BLaER1 treated with 17β-estradiol and CSF1 and Interleukin-3, amounts not matched to agents 10 nM and 100 nM (cell line): ENCODE data around the gene CRYBG1.

ENCODE experiments used
- H3K27ac ChIP-seq, 11 experiments: shearing (Covaris generic); formaldehyde crosslinking; 2 replicates each; pipeline ENCODE4 v1.8.1; 2022
- H3K27me3 ChIP-seq, 11 experiments: shearing (Covaris generic); formaldehyde crosslinking; 2 replicates each; pipeline ENCODE4 v1.8.1; 2022
- H3K36me3 ChIP-seq, 11 experiments: shearing (Covaris generic); formaldehyde crosslinking; 2 replicates each; pipeline ENCODE4 v1.8.1; 2022
- H3K4me1 ChIP-seq, 10 experiments: shearing (Covaris generic); formaldehyde crosslinking; 2 replicates each; pipeline ENCODE4 v1.8.1; 2022
- H3K4me2 ChIP-seq, 11 experiments: shearing (Covaris generic); formaldehyde crosslinking; 2 replicates each; pipeline ENCODE4 v1.8.1; 2022
- H3K4me3 ChIP-seq, 10 experiments: shearing (Covaris generic); formaldehyde crosslinking; 2 replicates each; pipeline ENCODE4 v1.8.1; 2022
- H3K9ac ChIP-seq, 11 experiments: shearing (Covaris generic); formaldehyde crosslinking; 2 replicates each; pipeline ENCODE4 v1.8.1; 2022
- H3K9me3 ChIP-seq, 11 experiments: shearing (Covaris generic); formaldehyde crosslinking; replicated peaks in 1 of 11; 2 replicates each; pipeline ENCODE4 v1.8.1; 2022
- H4K20me1 ChIP-seq, 11 experiments: shearing (Covaris generic); formaldehyde crosslinking; 2 replicates each; pipeline ENCODE4 v1.8.1; 2022
- Cebpa-rat ChIP-seq, 11 experiments: shearing (Covaris generic); IDR thresholded peaks; 2 replicates each; pipeline ENCODE4 v1.8.1; 2022

The CRYBG1 gene

GRCh38 chr6:106525107-106525881, 164.8 kb downstream of the CRYBG1 start:
- 0 out of 20 replicates have a peak overlapping the region, but pooled peaks of 2 of the 10 experiments have one; percentile 1 to 5 for H3K4me3 ChIP-seq
- H3K36me3 ChIP-seq = peaks cover 0 to 6% (median 0%) of the 10 kb centered on the region in 11 experiments; a peak in 1 of 22 replicates
- H3K9ac ChIP-seq = peak overlapping the region in 5 of 11 experiments; percentile 3 to 37 (median 8); a peak in 5 of 22 replicates
- peaks cover 38 to 83% (median 50%) of the 10 kb centered on the region in 10 experiments for H3K4me1 ChIP-seq
- H3K9me3 ChIP-seq = no peaks in the 10 kb centered on the region
- no peak overlapping the region; a peak in 1 of 22 replicates for H3K27ac ChIP-seq
- no peaks in the 10 kb centered on the region for H4K20me1 ChIP-seq
- H3K4me2 ChIP-seq = peak overlapping the region; percentile 54 to 92 (median 69)
- no peak for TF ChIP-seq Cebpa-rat (IDR thresholded peaks at IDR 0.05)
- H3K27me3 ChIP-seq = no peaks in the 10 kb centered on the region; a peak in 1 of 22 replicates

DNA sequence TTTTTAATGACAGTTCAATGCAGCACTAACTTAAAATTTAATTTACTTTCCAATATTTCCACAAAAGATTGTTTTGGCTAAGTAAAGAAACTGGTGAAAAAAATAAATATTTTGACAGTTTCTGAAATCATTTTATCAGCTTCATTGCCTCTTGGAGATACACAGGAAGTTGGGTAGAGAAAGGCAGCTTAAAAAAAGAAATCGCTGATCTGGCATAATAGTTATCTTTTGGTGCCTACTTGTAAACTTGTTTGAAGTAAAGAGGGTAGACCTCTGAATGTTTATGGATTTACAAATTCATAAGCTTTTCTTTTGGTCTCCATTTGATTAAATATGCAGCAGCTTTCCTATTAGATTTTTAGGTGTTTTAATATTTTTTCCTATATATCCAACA, 165.4 kb downstream of the CRYBG1 start:
- no peaks in the 10 kb centered on the region for H4K20me1 ChIP-seq
- H3K4me2 ChIP-seq = peak overlapping the region; percentile 54 to 92 (median 69); a peak in 18 of 22 replicates
- peaks cover 0 to 6% (median 0%) of the 10 kb centered on the region in 11 experiments; a peak in 1 of 22 replicates for H3K36me3 ChIP-seq

GRCh38 chr6:106527117-106527516, 166.6 kb downstream of the CRYBG1 start:
- no peaks in the 10 kb centered on the region for H3K9me3 ChIP-seq
- no peak overlapping the region; a peak in 1 of 22 replicates for H3K4me2 ChIP-seq
- peaks cover 0 to 6% (median 0%) of the 10 kb centered on the region in 11 experiments; a peak in 1 of 22 replicates for H3K36me3 ChIP-seq
- no peak overlapping the region for H3K27ac ChIP-seq
- H4K20me1 ChIP-seq = no peaks in the 10 kb centered on the region
- H3K27me3 ChIP-seq = no peaks in the 10 kb centered on the region; a peak in 1 of 22 replicates
- no peak overlapping the region for H3K4me3 ChIP-seq
- H3K9ac ChIP-seq = no peak overlapping the region
- peaks cover 23 to 67% (median 34%) of the 10 kb centered on the region in 10 experiments for H3K4me1 ChIP-seq
- TF ChIP-seq Cebpa-rat (IDR thresholded peaks at IDR 0.05) = no peak

More for the DNA sequence above, 165.4 kb downstream of the CRYBG1 start:
- Histone ChIP-seq H3K9ac (no peak overlapping the region), H3K27ac (no peak overlapping the region), H3K4me1 (peaks cover 32 to 80% (median 45%) of the 10 kb centered on the region in 10 experiments), H3K9me3 (no peaks in the 10 kb centered on the region), H3K4me3 (no peak overlapping the region), H3K27me3 (no peaks in the 10 kb centered on the region; a peak in 1 of 22 replicates)
- no peak for TF ChIP-seq Cebpa-rat (IDR thresholded peaks at IDR 0.05)

DNA sequence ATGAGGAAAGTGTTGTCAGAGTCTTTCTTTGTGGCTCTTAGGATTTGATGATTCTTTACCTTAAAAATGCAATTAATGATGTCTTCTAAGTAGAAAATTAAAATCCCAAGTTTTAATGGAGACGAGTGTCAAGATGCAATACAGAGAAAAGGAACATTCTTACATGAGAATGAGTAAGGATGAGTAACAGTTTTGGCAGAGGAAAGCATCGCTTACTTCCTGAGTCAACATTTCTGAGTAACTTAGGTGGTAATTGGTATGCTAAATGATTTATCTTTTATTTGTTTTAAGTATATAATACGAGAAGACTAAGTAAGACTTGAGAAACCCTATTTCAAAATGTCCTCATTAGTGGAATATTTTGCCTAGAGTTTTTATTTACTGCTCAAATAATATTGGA, 167.5 kb downstream of the CRYBG1 start:
- H3K4me2 ChIP-seq = peak overlapping the region in 3 of 11 experiments; percentile 2 to 38 (median 25); a peak in 4 of 22 replicates

DNA sequence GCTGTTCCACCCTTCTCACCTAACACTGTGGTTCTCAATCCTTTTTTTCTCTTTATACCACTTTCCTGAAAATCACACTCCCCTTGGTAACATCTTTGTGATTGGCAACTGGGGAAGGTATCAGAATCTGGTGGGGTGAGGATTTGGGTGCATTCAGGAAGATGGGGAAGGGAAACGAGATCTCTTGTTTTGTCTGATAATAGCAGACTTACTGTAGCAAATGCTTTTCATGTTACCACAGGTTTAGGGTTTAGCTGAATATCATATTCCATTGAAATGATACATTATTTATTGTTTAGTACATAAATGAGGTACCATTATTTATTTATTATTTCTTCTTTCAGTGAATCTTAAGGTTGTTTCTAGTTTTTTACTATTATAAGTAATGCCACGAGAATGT, 168.0 kb downstream of the CRYBG1 start:
- H4K20me1 ChIP-seq = no peaks in the 10 kb centered on the region
- no peak overlapping the region for H3K27ac ChIP-seq
- TF ChIP-seq Cebpa-rat (IDR thresholded peaks at IDR 0.05) = no peak
- H3K4me1 ChIP-seq = peaks cover 23 to 62% (median 33%) of the 10 kb centered on the region in 10 experiments
- H3K9ac ChIP-seq = no peak overlapping the region
- H3K27me3 ChIP-seq = no peaks in the 10 kb centered on the region
- peaks cover 0 to 6% (median 0%) of the 10 kb centered on the region in 11 experiments; a peak in 1 of 22 replicates for H3K36me3 ChIP-seq
- peak overlapping the region in 3 of 11 experiments; percentile 2 to 38 (median 25); a peak in 4 of 22 replicates for H3K4me2 ChIP-seq
- H3K9me3 ChIP-seq = no peaks in the 10 kb centered on the region
- H3K4me3 ChIP-seq = no peak overlapping the region

More for the DNA sequence above, 167.5 kb downstream of the CRYBG1 start:
- peaks cover 23 to 60% (median 33%) of the 10 kb centered on the region in 10 experiments for H3K4me1 ChIP-seq
- H3K27me3 ChIP-seq = no peaks in the 10 kb centered on the region
- no peak for TF ChIP-seq Cebpa-rat (IDR thresholded peaks at IDR 0.05)
- no peak overlapping the region for H3K4me3 ChIP-seq
- no peak overlapping the region for H3K27ac ChIP-seq
- no peak overlapping the region for H3K9ac ChIP-seq
- H4K20me1 ChIP-seq = no peaks in the 10 kb centered on the region
- H3K36me3 ChIP-seq = peaks cover 0 to 6% (median 0%) of the 10 kb centered on the region in 11 experiments; a peak in 1 of 22 replicates
- H3K9me3 ChIP-seq = no peaks in the 10 kb centered on the region

GRCh38 chr6:106529438-106529837, 168.9 kb downstream of the CRYBG1 start:
- no peaks in the 10 kb centered on the region for H3K27me3 ChIP-seq
- no peak for TF ChIP-seq Cebpa-rat (IDR thresholded peaks at IDR 0.05)
- H3K9me3 ChIP-seq = no peaks in the 10 kb centered on the region
- peaks cover 18 to 58% (median 25%) of the 10 kb centered on the region in 10 experiments for H3K4me1 ChIP-seq
- H3K27ac ChIP-seq = no peak overlapping the region
- no peaks in the 10 kb centered on the region for H4K20me1 ChIP-seq
- no peak overlapping the region for H3K4me3 ChIP-seq
- H3K4me2 ChIP-seq = no peak overlapping the region
- no peak overlapping the region for H3K9ac ChIP-seq
- H3K36me3 ChIP-seq = peaks cover 0 to 6% (median 0%) of the 10 kb centered on the region in 11 experiments; a peak in 1 of 22 replicates

- no peak for TF ChIP-seq Cebpa-rat (IDR thresholded peaks at IDR 0.05)
- Histone ChIP-seq H3K4me2 (no peak overlapping the region), H3K9me3 (no peaks in the 10 kb centered on the region), H4K20me1 (no peaks in the 10 kb centered on the region), H3K27me3 (no peaks in the 10 kb centered on the region), H3K27ac (no peak overlapping the region), H3K4me1 (peaks cover 14 to 57% (median 20%) of the 10 kb centered on the region in 10 experiments), H3K9ac (no peak overlapping the region), H3K4me3 (no peak overlapping the region), H3K36me3 (peaks cover 0 to 6% (median 0%) of the 10 kb centered on the region in 11 experiments; a peak in 1 of 22 replicates)
These were observed 169.5 kb downstream of the CRYBG1 start for GRCh38 chr6:106530026-106530425.

DNA sequence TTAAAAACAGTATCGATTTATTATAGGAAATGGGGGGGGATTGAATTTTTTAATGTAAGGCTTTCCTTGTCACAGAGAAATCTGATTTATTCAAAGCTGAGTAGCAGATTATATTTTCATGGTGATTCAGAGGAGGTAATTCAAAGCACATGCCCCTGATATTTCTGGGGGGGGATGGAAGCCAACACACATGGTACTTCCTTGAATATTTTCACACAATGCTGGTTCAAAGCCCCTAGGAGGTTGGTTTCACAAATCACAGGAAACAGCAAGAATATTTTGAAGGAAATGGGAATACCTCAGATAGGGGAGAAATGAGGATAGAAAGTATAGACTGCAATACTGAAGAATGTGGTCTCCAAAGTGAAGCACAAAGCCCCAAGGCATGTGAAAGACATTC, 170.0 kb downstream of the CRYBG1 start:
- peaks cover 0 to 6% (median 0%) of the 10 kb centered on the region in 11 experiments; a peak in 1 of 22 replicates for H3K36me3 ChIP-seq
- no peaks in the 10 kb centered on the region for H4K20me1 ChIP-seq
- H3K9ac ChIP-seq = no peak overlapping the region
- H3K4me3 ChIP-seq = no peak overlapping the region
- H3K27ac ChIP-seq = no peak overlapping the region
- TF ChIP-seq Cebpa-rat (IDR thresholded peaks at IDR 0.05) = no peak
- H3K9me3 ChIP-seq = no peaks in the 10 kb centered on the region
- no peaks in the 10 kb centered on the region for H3K27me3 ChIP-seq
- H3K4me1 ChIP-seq = peaks cover 9 to 53% (median 16%) of the 10 kb centered on the region in 10 experiments
- no peak overlapping the region for H3K4me2 ChIP-seq

DNA sequence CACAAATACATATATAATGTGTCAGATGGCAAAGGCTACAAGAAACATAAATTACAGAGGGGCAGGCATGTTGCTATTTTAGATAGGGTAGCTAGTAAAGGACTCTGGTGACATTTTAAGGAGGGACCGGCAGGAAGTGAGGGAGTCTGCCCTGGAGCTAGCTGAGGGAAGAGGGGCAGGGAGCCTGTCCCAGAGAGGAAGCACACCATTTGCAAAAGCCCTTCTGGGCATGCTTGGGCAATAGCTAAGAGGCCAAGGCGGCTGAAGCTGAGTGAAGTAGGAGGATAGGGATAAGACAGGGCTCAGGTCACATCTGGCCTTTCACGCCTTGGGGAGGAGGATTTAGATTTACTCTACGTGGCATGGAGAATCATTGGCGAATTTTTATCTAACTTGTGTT, 172.5 kb downstream of the CRYBG1 start:
- TF ChIP-seq Cebpa-rat (IDR thresholded peaks at IDR 0.05) = no peak
- H3K9me3 ChIP-seq = peaks cover 0 to 12% (median 5%) of the 10 kb centered on the region in 11 experiments; a peak in 9 of 22 replicates
- H3K4me1 ChIP-seq = peaks cover 0 to 41% (median 9%) of the 10 kb centered on the region in 10 experiments; a peak in 14 of 20 replicates
- H3K27ac ChIP-seq = no peak overlapping the region
- peaks cover 0 to 6% (median 0%) of the 10 kb centered on the region in 11 experiments; a peak in 2 of 22 replicates for H3K36me3 ChIP-seq
- no peaks in the 10 kb centered on the region for H4K20me1 ChIP-seq
- peak overlapping the region in 3 of 11 experiments; percentile 16 to 44 (median 34); a peak in 6 of 22 replicates for H3K4me2 ChIP-seq
- no peaks in the 10 kb centered on the region for H3K27me3 ChIP-seq
- H3K4me3 ChIP-seq = no peak overlapping the region
- no peak overlapping the region for H3K9ac ChIP-seq
